ENCODE measurements around the gene CDK3.
"Not testable (repeated sequence)": the region's sequence is repeated elsewhere in the genome, so short reads cannot be mapped to it uniquely, and the experiment has no call there.

The CDK3 gene

DNA sequence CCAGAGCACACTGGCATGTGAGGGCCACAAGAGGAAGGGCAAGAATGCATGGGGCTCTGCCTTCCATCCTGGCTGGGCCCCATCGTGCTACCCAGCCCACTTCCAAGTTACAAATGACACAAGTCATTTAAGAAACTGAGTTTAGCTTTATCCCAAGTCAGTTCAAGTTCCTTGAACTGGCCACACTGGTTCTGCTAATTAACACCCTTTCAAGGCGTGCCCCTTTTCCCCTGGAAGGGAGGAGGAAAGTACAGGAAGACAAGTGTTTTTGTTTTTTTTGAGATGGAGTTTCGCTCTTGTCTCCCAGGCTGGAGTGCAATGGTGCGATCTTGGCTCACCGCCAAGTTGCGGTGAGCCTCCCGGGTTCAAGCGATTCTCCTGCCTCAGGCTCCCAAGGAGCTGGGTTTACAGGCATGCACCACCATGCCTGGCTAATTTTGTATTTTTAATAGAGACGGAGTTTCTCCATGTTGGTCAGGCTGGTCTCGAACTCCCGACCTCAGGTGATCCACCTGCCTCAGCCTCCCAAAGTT lies 43.9 kb downstream of the CDK3 start:
- DNase-seq, result not testable (repeated sequence)

DNA sequence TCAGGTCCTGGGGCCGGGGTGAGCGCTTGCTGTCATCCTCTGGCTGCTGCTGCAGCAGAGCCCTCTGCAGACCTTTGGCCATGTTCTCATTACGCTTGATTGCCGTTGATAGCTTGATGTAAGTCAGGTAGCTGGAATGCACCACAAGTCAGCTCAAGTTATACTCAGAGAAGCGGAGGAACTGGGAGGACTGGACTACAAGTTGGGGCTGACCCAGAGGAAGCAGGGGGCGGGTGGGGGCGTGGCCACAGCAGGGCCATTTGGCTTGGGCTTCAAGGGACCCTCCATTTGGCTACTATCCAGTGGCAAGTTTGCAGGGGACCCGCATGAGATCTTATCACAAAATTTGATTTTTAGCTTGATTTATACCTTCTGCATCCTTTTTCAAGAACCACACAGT lies 45.4 kb downstream of the CDK3 start:
- no peak for DNase-seq

DNA sequence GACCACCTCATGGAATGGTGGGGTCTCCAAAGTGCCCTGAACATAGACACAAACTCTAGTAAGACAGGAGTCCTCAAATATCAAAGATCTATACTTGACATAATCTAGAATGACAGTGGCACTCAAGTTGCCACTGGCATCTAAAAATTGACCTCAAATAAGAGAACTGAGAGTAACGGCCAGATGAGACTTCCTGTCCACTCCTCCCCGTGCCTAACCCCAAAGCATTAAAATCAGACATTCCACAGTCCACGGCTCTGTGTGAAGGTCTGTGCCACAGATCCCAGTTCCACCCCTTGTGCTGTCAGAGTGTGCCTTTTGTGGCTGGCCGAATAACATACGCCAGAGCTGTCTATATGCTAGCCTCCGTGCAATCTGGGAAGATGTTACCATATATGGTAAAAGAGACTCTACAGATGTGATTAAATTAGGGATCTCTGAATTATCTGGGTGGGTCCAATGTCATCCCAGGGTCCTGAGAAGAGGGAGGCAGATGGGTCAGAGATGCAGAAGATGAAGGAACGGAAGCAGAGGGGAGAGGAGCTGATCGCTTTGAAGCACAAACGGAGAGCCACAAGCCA lies 47.5 kb downstream of the CDK3 start:
- no peak for DNase-seq

DNA sequence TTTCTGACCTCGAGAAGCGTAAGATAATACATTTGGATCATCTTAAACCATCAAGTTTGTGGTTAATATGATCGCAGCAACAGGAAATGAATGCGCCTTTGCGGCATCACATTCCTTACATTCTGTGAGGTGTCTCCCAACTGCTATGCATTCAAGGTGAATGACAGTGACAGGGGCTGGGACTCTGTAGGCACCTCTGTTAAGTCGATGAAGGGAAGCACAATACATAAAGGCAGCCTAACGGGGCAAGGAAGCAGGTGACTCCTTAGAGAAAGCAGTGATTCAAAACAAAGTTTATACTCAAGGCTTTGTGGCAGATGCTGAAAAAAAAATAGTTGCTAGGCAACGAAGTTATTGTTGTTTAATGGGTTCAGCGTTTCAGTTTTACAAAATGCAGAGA lies 48.1 kb downstream of the CDK3 start:
- no peak for DNase-seq

DNA sequence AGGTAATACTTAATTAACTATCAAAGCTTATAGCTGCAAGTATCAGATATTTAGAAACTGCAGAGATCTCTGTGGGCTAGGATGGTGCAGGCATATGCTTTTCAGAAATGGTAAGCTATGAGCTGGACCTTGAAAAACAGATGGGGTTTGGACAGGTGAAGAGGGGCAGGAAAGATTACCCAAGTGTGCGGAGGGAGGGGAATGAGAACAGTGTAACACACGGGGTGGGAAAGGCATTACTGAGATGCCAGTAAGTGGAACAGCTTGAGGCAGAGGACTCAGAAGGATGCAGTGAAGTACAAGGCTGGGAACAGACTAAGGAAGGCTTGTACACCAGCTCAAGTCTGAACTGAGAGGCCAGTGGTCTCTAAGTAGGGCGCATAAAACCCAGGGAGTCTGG lies 48.6 kb downstream of the CDK3 start:
- DNase-seq, result peak in 1 of 2 experiments; percentile 20

DNA sequence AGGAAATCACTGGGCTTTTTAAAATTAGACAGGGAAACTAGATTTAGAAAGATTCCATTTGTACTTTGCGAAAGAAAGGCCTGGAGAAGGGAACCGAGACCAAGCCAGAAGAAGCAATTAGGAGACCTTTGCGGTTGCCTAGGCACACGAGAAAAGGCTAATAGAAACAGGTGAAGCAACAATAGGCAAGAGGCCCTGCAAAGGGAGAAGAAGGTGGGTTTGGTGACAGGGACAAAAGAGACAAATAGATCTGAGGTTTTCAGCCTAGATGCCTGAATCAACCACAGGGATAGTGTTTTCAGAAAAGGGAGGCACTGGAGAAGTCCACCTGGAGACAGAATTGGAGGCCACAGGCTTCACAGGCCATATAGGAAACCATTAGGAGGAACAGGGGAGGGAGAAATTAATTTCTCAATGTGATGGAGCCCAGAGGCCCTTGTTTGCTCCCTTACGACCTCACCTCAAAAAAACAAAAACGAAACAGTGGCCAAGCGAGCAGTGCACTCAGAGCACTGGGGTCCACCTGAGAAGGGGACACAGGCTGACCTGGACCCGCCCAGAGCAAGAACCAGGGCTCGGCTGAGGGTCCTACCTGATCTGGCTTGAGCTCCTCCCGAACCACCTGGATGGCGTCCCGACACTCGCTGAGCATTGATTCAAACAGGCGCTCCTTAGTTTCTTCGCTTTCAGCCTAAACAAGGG lies 49.3 kb downstream of the CDK3 start:
- DNase-seq, result no peak

DNA sequence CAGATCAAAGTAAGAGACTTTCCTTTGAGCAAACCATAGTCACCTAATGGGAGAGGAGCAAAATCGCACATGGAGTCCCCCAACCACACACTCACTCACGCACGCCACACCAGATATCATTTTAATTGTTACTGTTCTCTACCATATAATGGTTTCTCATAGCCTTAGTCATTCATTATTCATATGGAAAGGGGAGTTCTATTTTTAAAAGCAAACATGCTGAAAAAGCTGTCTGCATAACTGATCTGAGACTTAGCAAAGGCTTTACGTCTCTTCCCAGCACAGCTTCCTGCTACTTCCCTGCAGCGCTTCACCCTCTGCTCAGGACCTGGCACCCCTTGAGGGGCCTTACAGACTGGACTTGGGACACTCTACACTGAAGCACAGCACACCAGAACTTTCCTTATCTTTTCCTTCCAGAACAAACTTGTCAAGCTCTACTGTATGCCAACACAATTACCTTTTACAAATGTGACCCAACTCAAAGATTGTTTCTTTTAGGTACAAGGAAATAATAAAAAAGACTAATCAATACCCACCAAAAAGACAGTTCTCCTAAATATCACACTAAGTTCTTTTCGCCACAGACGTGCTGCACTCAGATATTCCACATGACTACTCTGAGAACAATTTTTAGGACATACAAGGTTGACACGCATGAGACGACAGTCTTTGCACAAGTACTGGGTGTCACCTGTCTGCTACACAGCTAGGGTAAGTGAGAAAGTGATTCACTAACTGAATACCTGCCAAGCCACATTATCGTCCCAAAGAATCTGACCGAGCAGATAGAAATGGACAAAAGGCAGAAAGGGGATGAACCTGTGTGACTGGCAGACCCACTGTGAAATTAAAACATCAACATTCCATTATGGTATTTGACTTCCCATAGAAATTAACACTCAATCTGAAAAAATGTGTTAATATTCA lies 50.1 kb downstream of the CDK3 start:
- DNase-seq, result no peak

DNA sequence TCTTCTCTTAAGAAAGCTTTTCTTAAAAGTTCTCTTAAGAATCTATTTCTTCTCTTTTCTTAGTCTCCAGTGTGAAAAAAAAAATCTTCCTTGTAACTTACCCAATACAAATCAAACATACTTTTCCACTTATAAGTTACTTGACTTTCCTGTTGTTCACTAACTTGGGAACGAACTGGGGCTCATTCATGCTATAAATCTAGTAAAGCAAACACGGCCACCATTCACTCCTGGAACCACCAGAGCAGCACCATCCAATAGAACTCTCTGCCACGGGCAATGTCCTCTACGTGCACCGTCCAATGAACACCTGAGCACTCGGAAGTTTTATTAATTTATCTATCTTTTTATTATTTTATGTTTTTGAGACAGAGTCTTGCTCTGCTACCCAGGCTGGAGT lies 50.9 kb downstream of the CDK3 start:
- DNase-seq, result no peak

DNA sequence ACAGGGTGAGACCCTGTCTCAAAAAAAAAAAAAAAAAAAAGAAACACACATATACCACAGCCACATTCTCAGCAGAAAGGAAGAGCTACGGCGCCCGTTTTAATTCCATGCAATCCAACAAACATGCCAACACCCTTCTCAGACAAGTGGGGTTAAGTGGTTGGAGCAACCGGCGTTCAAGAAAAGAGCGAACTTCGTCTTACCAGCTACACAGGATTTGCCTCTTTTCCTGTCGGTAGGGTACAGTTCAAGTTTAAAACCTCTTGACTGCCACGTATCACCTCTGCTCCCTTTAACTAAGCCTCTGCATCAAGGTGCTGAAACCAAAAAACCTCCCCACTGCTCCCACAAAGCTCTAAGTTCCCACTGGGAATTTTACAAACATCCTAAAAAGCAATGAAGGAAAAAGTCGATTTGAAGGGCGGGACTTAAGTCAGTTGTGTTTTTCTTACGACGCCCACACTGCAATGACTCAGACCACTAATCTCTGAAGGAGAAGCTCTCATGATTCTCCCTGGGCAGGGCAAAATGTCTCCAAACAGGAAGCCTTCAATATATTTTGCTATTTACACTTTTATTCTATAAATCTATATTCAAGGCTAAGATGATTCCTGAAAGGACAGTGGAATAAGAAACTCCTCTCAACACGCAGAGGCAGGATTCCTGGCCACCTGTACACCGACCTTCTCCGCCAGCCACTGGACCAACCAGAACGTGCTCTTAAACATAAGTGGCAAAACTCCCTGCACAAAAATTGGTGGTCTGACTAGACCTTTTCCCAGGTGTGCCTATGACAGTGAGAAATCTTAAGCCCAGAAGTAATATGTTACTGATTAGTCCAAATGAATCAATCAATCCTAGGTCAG lies 52.8 kb downstream of the CDK3 start:
- no peak for DNase-seq

DNA sequence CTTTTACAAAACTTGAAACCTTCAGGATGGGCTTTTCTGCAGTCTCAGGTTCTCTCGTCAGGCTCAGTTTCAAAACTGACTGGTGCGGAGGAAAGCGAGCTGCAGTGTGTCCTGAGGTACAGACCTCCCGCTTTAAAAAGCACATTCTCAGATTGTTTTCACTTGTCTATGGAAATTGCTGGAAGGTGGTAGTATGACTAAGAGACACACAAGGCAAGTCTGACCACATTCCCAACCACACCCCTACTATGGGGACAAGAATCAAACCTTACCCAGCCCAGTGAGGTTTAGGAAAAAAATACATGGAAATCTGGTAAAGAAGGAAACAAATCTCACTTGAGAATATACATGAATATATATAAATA lies 53.4 kb downstream of the CDK3 start:
- DNase-seq, result no peak
